Activated CD4-positive, alpha-beta memory T cell treated with anti-CD3 and anti-CD28 coated beads for 36 hours (primary cell): ENCODE results near the gene CHIT1. TPM values are rescaled to one million over a fixed set of nuclear protein-coding genes. Genes with fewer than 3 reads are reported as not detected.

Experiments used
- CTCF ChIA-PET: fragments of 350-600 bp; sonication (Branson Sonifier 250); formaldehyde crosslinking; loops from one replicate; lab custom pipeline; 2021; ENCODE audit warnings: antibody characterized with exemption, inconsistent platforms; lab: Charles Lee
- POLR2A ChIA-PET: fragments of 350-600 bp; sonication (Branson Sonifier 250); formaldehyde crosslinking; loops from one replicate; lab custom pipeline; 2021; ENCODE audit warnings: antibody characterized with exemption; lab: Charles Lee
- DNase-seq: peaks from one replicate; pipeline ENCODE4 v3.0.0-alpha.2; 2020
- H3K27ac Mint-ChIP-seq: one replicate; pipeline ENCODE4 v1.8.0; 2021; ENCODE audit warnings: mixed read lengths
- H3K27me3 Mint-ChIP-seq: one replicate; pipeline ENCODE4 v1.8.0; 2021; ENCODE audit warnings: mixed read lengths
- H3K36me3 Mint-ChIP-seq: one replicate; pipeline ENCODE4 v1.8.0; 2021; ENCODE audit warnings: mixed read lengths
- H3K4me1 Mint-ChIP-seq: one replicate; pipeline ENCODE4 v1.8.0; 2021; ENCODE audit warnings: low read depth, mixed read lengths
- H3K4me3 Mint-ChIP-seq: one replicate; pipeline ENCODE4 v1.8.0; 2021; ENCODE audit warnings: mild to moderate bottlenecking, mixed read lengths
- H3K9me3 Mint-ChIP-seq: one replicate; pipeline ENCODE4 v1.8.0; 2021; ENCODE audit warnings: mixed read lengths
- intact Hi-C: fragments of 100-400 bp; cut with micrococcal nuclease; formaldehyde crosslinking; loops from one replicate; pipeline ENCODE4 v1.15.1; 2023
- total RNA-seq, 2 experiments: library from RNA; stranded (reverse); gene quantifications; one replicate each; pipeline ENCODE4 v1.2.3, GENCODE V29; 2021

The CHIT1 gene
- total RNA-seq, 2 experiments from 2014 or later = 0.19 to 0.53 TPM

- POLR2A ChIA-PET = no interaction called here
- peaks cover 15% of the 10 kb centered on the region for H3K27me3 Mint-ChIP-seq
- H3K36me3 Mint-ChIP-seq = no peaks in the 10 kb centered on the region
- H3K4me1 Mint-ChIP-seq = no peaks in the 10 kb centered on the region
- H3K4me3 Mint-ChIP-seq = no peak overlapping the region
- CTCF ChIA-PET = interaction anchor here (1.8 kb wide), 1 partner anchor 15 kb away, joined by 4 read pairs; no protein-coding TSS in a partner anchor
- intact Hi-C loops = no loop called here
- DNase-seq = no peak
- no peaks in the 10 kb centered on the region for H3K9me3 Mint-ChIP-seq
- no peak overlapping the region for H3K27ac Mint-ChIP-seq
Observed at GRCh38 chr1:203200916-203201315, 28.6 kb downstream of the CHIT1 start.

GRCh38 chr1:203199816-203200571 is 29.5 kb downstream of the CHIT1 start:
- H3K9me3 Mint-ChIP-seq = no peaks in the 10 kb centered on the region
- ChIA-PET POLR2A (interaction anchor here (0.5 kb wide), 1 partner anchor 362 kb away, joined by 4 read pairs; no protein-coding TSS in a partner anchor), CTCF (interaction anchor here (1.8 kb wide), 1 partner anchor 16 kb away, joined by 4 read pairs; no protein-coding TSS in a partner anchor)
- H3K27ac Mint-ChIP-seq = no peak overlapping the region
- no peak overlapping the region for H3K4me3 Mint-ChIP-seq
- intact Hi-C loops = no loop called here
- DNase-seq = no peak
- peaks cover 15% of the 10 kb centered on the region for H3K27me3 Mint-ChIP-seq
- no peaks in the 10 kb centered on the region for H3K4me1 Mint-ChIP-seq
- H3K36me3 Mint-ChIP-seq = no peaks in the 10 kb centered on the region

GRCh38 chr1:203199481-203199815 is 30.0 kb downstream of the CHIT1 start:
- Mint-ChIP-seq H3K36me3 (no peaks in the 10 kb centered on the region), H3K27ac (no peak overlapping the region), H3K4me1 (no peaks in the 10 kb centered on the region), H3K9me3 (no peaks in the 10 kb centered on the region), H3K4me3 (no peak overlapping the region), H3K27me3 (peaks cover 15% of the 10 kb centered on the region)
- ChIA-PET POLR2A (no interaction called here), CTCF (interaction anchor here (1.8 kb wide), 1 partner anchor 17 kb away, joined by 4 read pairs; no protein-coding TSS in a partner anchor)
- no peak for DNase-seq
- intact Hi-C loops = no loop called here

- no peaks in the 10 kb centered on the region for H3K36me3 Mint-ChIP-seq
- H3K4me1 Mint-ChIP-seq = no peaks in the 10 kb centered on the region
- H3K27me3 Mint-ChIP-seq = peaks cover 15% of the 10 kb centered on the region
- H3K4me3 Mint-ChIP-seq = no peak overlapping the region
- H3K9me3 Mint-ChIP-seq = no peaks in the 10 kb centered on the region
- no peak overlapping the region for H3K27ac Mint-ChIP-seq
- DNase-seq = no peak
- ChIA-PET POLR2A (no interaction called here), CTCF (interaction anchor here (1.0 to 1.8 kb wide), 2 partner anchors 17 to 27 kb away, joined by 3 to 4 read pairs; no protein-coding TSS in a partner anchor)
- intact Hi-C loops = no loop called here
Observed at GRCh38 chr1:203199002-203199401, 30.5 kb downstream of the CHIT1 start.

- Mint-ChIP-seq H3K27me3 (peaks cover 12% of the 10 kb centered on the region), H3K4me3 (no peak overlapping the region), H3K9me3 (no peaks in the 10 kb centered on the region), H3K36me3 (no peaks in the 10 kb centered on the region), H3K4me1 (no peaks in the 10 kb centered on the region), H3K27ac (no peak overlapping the region)
- DNase-seq = no peak
- POLR2A ChIA-PET = no interaction called here
- CTCF ChIA-PET = interaction anchor here (3.4 kb wide), 1 partner anchor 158 kb away, joined by 14 read pairs; no protein-coding TSS in a partner anchor
- intact Hi-C loops = no loop called here
Observed at GRCh38 chr1:203197625-203198024, 31.8 kb downstream of the CHIT1 start.

GRCh38 chr1:203196371-203196770 is 33.1 kb downstream of the CHIT1 start:
- Mint-ChIP-seq H3K9me3 (no peaks in the 10 kb centered on the region), H3K27ac (no peak overlapping the region), H3K36me3 (no peaks in the 10 kb centered on the region), H3K4me1 (no peaks in the 10 kb centered on the region), H3K4me3 (no peak overlapping the region), H3K27me3 (peaks cover 12% of the 10 kb centered on the region)
- ChIA-PET CTCF (interaction anchor here (1.2 to 3.4 kb wide), 2 partner anchors 20 to 157 kb away, joined by 9 to 14 read pairs; no protein-coding TSS in a partner anchor), POLR2A (no interaction called here)
- DNase-seq = no peak
- intact Hi-C loops = no loop called here

GRCh38 chr1:203190949-203191348 is 38.5 kb downstream of the CHIT1 start:
- no peaks in the 10 kb centered on the region for H3K36me3 Mint-ChIP-seq
- ChIA-PET POLR2A (no interaction called here), CTCF (interaction anchor here (1.0 kb wide), 1 partner anchor 25 kb away, joined by 3 read pairs; no protein-coding TSS in a partner anchor)
- intact Hi-C loops = no loop called here
- DNase-seq = no peak
- H3K27me3 Mint-ChIP-seq = peaks cover 7% of the 10 kb centered on the region
- no peak overlapping the region for H3K4me3 Mint-ChIP-seq
- no peaks in the 10 kb centered on the region for H3K9me3 Mint-ChIP-seq
- no peaks in the 10 kb centered on the region for H3K4me1 Mint-ChIP-seq
- H3K27ac Mint-ChIP-seq = no peak overlapping the region

GRCh38 chr1:203189951-203190352 is 39.5 kb downstream of the CHIT1 start:
- Mint-ChIP-seq H3K4me3 (no peak overlapping the region), H3K27ac (no peak overlapping the region), H3K4me1 (no peaks in the 10 kb centered on the region), H3K36me3 (no peaks in the 10 kb centered on the region), H3K9me3 (no peaks in the 10 kb centered on the region), H3K27me3 (peaks cover 7% of the 10 kb centered on the region)
- ChIA-PET CTCF (interaction anchor here (0.6 to 1.0 kb wide), 2 partner anchors 26 to 70 kb away, joined by 3 to 4 read pairs; no protein-coding TSS in a partner anchor), POLR2A (interaction anchor here (0.6 kb wide), 1 partner anchor 596 kb away, joined by 3 read pairs; no protein-coding TSS in a partner anchor)
- intact Hi-C loops = no loop called here
- DNase-seq = no peak

- Mint-ChIP-seq H3K36me3 (no peaks in the 10 kb centered on the region), H3K4me3 (no peak overlapping the region), H3K27ac (no peak overlapping the region), H3K9me3 (no peaks in the 10 kb centered on the region), H3K27me3 (peaks cover 7% of the 10 kb centered on the region), H3K4me1 (no peaks in the 10 kb centered on the region)
- intact Hi-C loops = no loop called here
- ChIA-PET CTCF (interaction anchor here (0.6 kb wide), 2 partner anchors 11 to 41 kb away, joined by 3 read pairs; no protein-coding TSS in a partner anchor), POLR2A (no interaction called here)
- no peak for DNase-seq
Observed at GRCh38 chr1:203188686-203189232, 40.7 kb downstream of the CHIT1 start.

- POLR2A ChIA-PET = no interaction called here
Observed at GRCh38 chr1:203187689-203188264, 41.7 kb downstream of the CHIT1 start.

GRCh38 chr1:203187304-203187685 is 42.2 kb downstream of the CHIT1 start:
- Mint-ChIP-seq H3K36me3 (no peaks in the 10 kb centered on the region), H3K4me1 (no peaks in the 10 kb centered on the region), H3K27me3 (peaks cover 7% of the 10 kb centered on the region), H3K4me3 (no peak overlapping the region), H3K27ac (no peak overlapping the region), H3K9me3 (no peaks in the 10 kb centered on the region)
- no peak for DNase-seq
- intact Hi-C loops = no loop called here
- POLR2A ChIA-PET = no interaction called here
- CTCF ChIA-PET = no interaction called here

More at GRCh38 chr1:203187689-203188264, 41.7 kb downstream of the CHIT1 start:
- no peak overlapping the region for H3K27ac Mint-ChIP-seq
- intact Hi-C loops = no loop called here
- H3K36me3 Mint-ChIP-seq = no peaks in the 10 kb centered on the region
- peaks cover 7% of the 10 kb centered on the region for H3K27me3 Mint-ChIP-seq
- no peak overlapping the region for H3K4me3 Mint-ChIP-seq
- no peak for DNase-seq
- H3K4me1 Mint-ChIP-seq = no peaks in the 10 kb centered on the region
- no peaks in the 10 kb centered on the region for H3K9me3 Mint-ChIP-seq
- CTCF ChIA-PET = interaction anchor here (0.6 kb wide), 1 partner anchor 10 kb away, joined by 3 read pairs; no protein-coding TSS in a partner anchor
